Renal cortical epithelial cell (primary cell): ENCODE results near the gene ICA1. TPM values are rescaled to one million over a fixed set of nuclear protein-coding genes. Genes with fewer than 3 reads are reported as not detected.

Experiments
- DNase-seq: peaks from one replicate; pipeline ENCODE4 v3.0.0-alpha.2; 2011; ENCODE audit warnings: low read depth
- total RNA-seq: library from RNA; depleted of rRNA; stranded (reverse); fragments of >200 nt; gene quantifications from 2 replicates; pipeline ENCODE4 v1.2.3, GENCODE V29; 2014

ICA1 gene
- total RNA-seq, 1 donor from 2014 or later, result 13.7 TPM

GRCh38 chr7:8228068-8228467 is 33.9 kb downstream of the ICA1 start:
- no peak for DNase-seq

GRCh38 chr7:8227261-8227660 is 34.7 kb downstream of the ICA1 start:
- no peak for DNase-seq

GRCh38 chr7:8226501-8226900 is 35.5 kb downstream of the ICA1 start:
- no peak for DNase-seq

GRCh38 chr7:8221567-8221966 is 40.4 kb downstream of the ICA1 start:
- no peak for DNase-seq

GRCh38 chr7:8221101-8221495 is 40.9 kb downstream of the ICA1 start:
- DNase-seq, result no peak

GRCh38 chr7:8220376-8221100 is 41.4 kb downstream of the ICA1 start:
- no peak for DNase-seq

GRCh38 chr7:8217200-8218068 is 44.5 kb downstream of the ICA1 start:
- peak; percentile 79 for DNase-seq

GRCh38 chr7:8216334-8216690 is 45.7 kb downstream of the ICA1 start:
- DNase-seq, result no peak

GRCh38 chr7:8215648-8216333 is 46.2 kb downstream of the ICA1 start:
- no peak for DNase-seq

GRCh38 chr7:8214244-8214824 is 47.6 kb downstream of the ICA1 start:
- peak; percentile 55 for DNase-seq

- DNase-seq, result no peak
Measured at GRCh38 chr7:8213381-8213780, 48.6 kb downstream of the ICA1 start.

GRCh38 chr7:8212638-8213037 is 49.3 kb downstream of the ICA1 start:
- no peak for DNase-seq

GRCh38 chr7:8211725-8212096 is 50.3 kb downstream of the ICA1 start:
- DNase-seq, result peak; percentile 31

GRCh38 chr7:8210845-8211724 is 50.9 kb downstream of the ICA1 start:
- DNase-seq, result no peak

- DNase-seq, result no peak
Measured at GRCh38 chr7:8209353-8209752, 52.6 kb downstream of the ICA1 start.

GRCh38 chr7:8208816-8209215 is 53.2 kb downstream of the ICA1 start:
- DNase-seq, result no peak

- DNase-seq, result no peak
Measured at GRCh38 chr7:8206956-8207355, 55.0 kb downstream of the ICA1 start.

- DNase-seq, result no peak
Measured at GRCh38 chr7:8205537-8205936, 56.4 kb downstream of the ICA1 start.

- DNase-seq, result no peak
Measured at GRCh38 chr7:8205031-8205387, 57.0 kb downstream of the ICA1 start.

- DNase-seq, result no peak
Measured at GRCh38 chr7:8204339-8205030, 57.5 kb downstream of the ICA1 start.
